ENCODE results near the gene LIPC. TPM values are rescaled to one million over a fixed set of nuclear protein-coding genes. Genes with fewer than 3 reads are reported as not detected.

LIPC gene
- polyA plus RNA-seq, 1 donor, result 0.49 TPM

DNA sequence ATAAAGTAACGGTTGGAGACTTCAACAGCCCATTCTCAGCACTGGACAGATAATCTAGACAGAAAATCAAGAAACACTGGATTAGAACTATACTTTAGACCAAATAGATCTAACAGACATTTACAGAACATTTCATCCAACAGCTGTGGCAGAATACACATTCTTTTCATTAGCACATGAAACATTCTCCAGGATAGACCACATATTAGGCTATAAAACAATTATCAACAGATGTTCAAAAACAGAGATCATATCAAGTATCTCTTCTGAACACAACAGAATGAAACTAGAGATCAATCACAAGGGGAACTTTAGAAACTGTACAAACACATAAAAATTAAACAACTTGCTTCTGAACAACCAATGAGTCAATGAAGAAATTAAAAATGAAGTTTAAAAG is 184.4 kb downstream of the LIPC start:
- DNase-seq (ENCODE audit: low read depth), result no peak

All from forelimb muscle (tissue), 1 donor.